Stimulated activated CD4-positive, alpha-beta T cell treated with anti-CD3 and anti-CD28 coated beads, Interleukin-1b, Interleukin-23, amount 100 ng/mL, for 4 hours (primary cell): Measurements from ENCODE around the gene PPEF1.

Experiments used
- DNase-seq, 2 donors: peaks; one replicate each; pipeline ENCODE4 v3.0.0-alpha.2; 2020; ENCODE audit warnings: low read depth in 2 of 2

PPEF1 gene, protein sequence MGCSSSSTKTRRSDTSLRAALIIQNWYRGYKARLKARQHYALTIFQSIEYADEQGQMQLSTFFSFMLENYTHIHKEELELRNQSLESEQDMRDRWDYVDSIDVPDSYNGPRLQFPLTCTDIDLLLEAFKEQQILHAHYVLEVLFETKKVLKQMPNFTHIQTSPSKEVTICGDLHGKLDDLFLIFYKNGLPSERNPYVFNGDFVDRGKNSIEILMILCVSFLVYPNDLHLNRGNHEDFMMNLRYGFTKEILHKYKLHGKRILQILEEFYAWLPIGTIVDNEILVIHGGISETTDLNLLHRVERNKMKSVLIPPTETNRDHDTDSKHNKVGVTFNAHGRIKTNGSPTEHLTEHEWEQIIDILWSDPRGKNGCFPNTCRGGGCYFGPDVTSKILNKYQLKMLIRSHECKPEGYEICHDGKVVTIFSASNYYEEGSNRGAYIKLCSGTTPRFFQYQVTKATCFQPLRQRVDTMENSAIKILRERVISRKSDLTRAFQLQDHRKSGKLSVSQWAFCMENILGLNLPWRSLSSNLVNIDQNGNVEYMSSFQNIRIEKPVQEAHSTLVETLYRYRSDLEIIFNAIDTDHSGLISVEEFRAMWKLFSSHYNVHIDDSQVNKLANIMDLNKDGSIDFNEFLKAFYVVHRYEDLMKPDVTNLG

GRCh38 chrX:18707426-18708049 is at the start of gene PPEF1:
Gene PPEF1 (plus strand): TSS chrX:18707645. CDS start chrX:18707781, 136 bp downstream.
- DNase-seq = no peak

DNA sequence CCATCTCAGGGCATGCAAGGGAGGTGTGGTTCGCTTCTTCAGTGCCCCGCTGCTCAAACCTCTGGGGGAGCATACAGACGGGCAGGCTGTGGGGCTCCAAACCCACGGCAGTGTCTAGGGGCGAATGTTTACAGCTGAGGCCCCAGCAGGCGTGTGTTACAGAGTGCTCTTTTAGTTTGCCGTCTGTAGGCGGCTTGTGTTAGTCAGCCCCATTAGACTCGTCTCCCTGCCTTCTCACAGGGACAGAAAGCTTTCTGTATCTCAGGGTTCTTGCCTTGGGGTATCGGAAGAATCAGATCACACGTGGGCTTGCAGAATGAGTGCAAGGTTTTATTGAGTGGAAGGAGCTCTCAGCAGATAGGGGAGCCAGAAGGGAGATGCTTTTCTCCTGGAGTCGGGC is 46.2 kb upstream of the PPEF1 start:
- no peak for DNase-seq

DNA sequence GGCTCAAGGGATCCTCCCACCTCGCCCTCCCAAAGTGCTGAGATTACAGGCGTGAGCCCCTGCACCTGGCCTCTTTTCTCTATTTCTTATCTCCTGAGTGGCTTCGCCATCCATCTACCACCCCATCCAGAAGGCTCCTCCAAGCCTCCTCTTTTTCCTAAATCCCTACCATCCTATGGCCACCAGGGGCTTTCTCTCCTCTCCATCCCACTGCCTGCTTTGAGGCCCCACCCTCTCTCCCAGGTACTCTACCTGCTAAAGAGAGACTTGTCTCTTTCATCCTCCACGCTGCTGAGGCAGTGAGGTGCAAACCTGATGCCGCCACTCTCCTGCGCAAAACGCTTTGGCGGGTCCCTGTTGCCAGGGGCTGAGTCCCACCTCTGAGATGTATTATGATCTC is 42.5 kb upstream of the PPEF1 start:
- no peak for DNase-seq

GRCh38 chrX:18666614-18667013 is 40.8 kb upstream of the PPEF1 start:
- no peak for DNase-seq

GRCh38 chrX:18668071-18668835 is 39.2 kb upstream of the PPEF1 start:
- DNase-seq = no peak

- DNase-seq = no peak
Observed at GRCh38 chrX:18672008-18672407, 35.4 kb upstream of the PPEF1 start, which contains the start of gene RS1. Gene RS1 (minus strand): TSS chrX:18672108. CDS start chrX:18672068, 40 bp downstream.

GRCh38 chrX:18674417-18674787 is 33.0 kb upstream of the PPEF1 start:
- peak in 1 of 2 donors; percentile 5 for DNase-seq

GRCh38 chrX:18674788-18675735 is 32.4 kb upstream of the PPEF1 start:
- peak; percentile 70 to 83 for DNase-seq

DNA sequence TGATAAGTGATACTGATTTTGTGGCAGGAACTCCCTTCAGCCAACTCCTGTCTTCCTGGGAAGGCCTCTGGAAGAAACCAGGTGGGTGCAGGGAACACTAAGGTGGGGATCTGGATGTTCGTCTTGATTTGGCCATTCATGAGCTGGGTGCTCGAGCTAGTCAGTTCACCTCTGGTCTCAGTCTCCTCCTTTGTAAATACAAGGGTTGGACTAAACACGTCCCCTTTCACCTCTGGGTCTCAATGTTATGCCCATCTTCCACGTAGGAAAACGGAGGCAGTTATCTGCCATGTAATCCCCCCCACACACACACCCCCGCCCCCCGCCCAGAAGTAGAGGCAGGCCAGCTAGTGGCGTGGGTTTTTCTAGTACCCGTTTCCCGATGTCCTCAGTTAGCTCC is 31.4 kb upstream of the PPEF1 start:
- DNase-seq = no peak

GRCh38 chrX:18676470-18676869 is 31.0 kb upstream of the PPEF1 start:
- no peak for DNase-seq

- no peak for DNase-seq
Observed at GRCh38 chrX:18677161-18677869, 30.1 kb upstream of the PPEF1 start.

- no peak for DNase-seq
Observed at GRCh38 chrX:18681996-18682395, 25.4 kb upstream of the PPEF1 start.

GRCh38 chrX:18682979-18683387 is 24.5 kb upstream of the PPEF1 start:
- DNase-seq = no peak

- DNase-seq = no peak
Observed at GRCh38 chrX:18687856-18688495, 19.5 kb upstream of the PPEF1 start.

- no peak for DNase-seq
Observed at GRCh38 chrX:18691431-18691830, 16.0 kb upstream of the PPEF1 start.

DNA sequence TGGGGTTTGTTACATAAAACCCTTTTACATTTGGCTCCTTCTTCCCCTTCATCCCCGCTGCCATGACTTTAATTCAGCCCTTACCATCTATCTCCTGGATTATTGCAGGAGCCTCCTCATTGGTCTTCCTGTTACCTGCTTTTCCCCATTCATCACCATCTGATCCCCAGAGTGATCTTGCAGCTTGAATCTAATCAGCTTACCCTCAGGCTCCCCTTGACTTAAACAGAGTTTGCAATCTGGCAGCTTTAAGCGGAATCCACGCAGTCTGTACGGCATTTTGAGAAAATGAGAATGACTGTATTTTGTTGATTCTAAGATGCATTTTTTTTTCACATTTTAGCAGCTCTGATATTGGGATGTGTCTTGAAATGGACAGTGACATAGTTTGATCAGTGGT is 14.9 kb upstream of the PPEF1 start:
- no peak for DNase-seq

DNA sequence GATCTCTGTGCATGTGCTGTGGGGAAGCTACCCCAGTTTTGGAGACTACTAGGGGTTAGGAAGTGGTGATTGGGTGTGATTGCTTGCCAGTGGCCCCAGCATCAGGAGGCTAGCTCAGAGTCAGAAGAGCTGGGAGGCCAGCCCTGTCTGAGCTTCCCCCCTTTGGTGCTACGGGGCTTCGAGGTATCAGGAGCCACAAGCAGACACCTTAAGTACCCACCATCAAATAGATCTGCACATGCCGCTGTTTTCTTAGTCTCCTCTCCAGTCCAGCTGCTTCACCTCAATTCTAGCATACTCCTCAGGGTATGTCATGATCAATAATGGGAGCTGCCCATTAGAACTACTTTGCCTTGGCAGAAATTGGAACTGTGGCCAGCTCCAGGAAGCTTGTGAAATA is 10.8 kb upstream of the PPEF1 start:
- DNase-seq = no peak

DNA sequence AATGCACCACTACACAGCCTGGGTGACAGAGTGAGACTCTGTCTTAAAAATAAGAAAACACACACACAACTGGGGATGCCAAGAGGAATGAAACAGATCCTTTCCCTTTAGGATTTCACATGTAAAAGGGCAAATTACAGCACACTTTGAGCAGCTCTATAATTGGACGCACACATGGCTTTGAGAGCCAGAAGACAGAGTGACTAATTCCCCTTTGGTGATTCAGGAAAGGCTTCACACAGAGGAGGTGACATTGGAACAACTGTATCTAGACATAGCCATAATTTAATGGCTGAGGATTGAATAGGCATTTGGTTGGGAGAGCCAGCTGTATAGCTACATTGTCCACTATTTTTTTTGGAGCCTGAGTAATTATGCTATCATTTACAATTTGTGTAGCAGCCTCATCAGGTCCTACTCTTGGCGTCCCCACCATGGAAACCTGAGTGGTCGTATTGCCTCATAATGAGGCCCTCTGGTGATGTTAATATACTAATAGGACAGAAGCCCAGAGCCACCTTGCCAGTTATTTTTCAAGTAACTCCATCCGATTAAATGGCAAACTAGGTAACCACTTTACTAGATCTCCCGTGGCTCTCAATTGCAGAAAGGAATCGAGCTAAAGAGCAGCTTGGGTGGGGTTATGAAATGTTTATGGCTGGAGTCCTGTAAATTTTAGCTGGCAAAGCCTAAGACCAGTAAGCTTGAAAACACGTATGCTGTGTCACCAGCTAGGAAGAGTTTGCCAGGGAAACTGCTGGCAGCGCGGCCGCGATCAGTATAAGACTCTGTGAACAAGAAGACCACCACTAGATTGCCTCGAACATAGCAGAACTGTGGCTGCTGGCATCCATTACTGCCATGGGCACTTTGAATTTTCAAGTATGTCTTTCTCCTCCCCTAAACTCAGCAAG is 8.5 kb upstream of the PPEF1 start:
- DNase-seq = no peak
